Fibroblast of the aortic adventitia (primary cell): ENCODE data around the gene ADAMTS2. TPM values are rescaled to one million over a fixed set of nuclear protein-coding genes. Genes with fewer than 3 reads are reported as not detected.

Experiments
- DNase-seq: peaks from one replicate; pipeline ENCODE4 v3.0.0-alpha.2; 2010; ENCODE audit warnings: low read depth
- H3K4me3 ChIP-seq: 2 replicates; pipeline ENCODE4 v1.5.1; 2011; ENCODE audit warnings: low read depth, mild to moderate bottlenecking, control low read depth, low read length, moderate library complexity
- total RNA-seq: library from RNA; depleted of rRNA; stranded (reverse); fragments of >200 nt; gene quantifications from 2 replicates; pipeline ENCODE4 v1.2.3, GENCODE V29; 2012; ENCODE audit warnings: low replicate concordance
- TF ChIP-seq, protein P1 (sequence below): IDR thresholded peaks from 2 replicates; pipeline ENCODE4 v1.5.1; 2011; ENCODE audit warnings: mild to moderate bottlenecking, low read length, control low read depth, inconsistent platforms; ENCODE audit not compliant: insufficient read depth

ADAMTS2 gene
- total RNA-seq, 1 donor: 25.8 TPM

DNA sequence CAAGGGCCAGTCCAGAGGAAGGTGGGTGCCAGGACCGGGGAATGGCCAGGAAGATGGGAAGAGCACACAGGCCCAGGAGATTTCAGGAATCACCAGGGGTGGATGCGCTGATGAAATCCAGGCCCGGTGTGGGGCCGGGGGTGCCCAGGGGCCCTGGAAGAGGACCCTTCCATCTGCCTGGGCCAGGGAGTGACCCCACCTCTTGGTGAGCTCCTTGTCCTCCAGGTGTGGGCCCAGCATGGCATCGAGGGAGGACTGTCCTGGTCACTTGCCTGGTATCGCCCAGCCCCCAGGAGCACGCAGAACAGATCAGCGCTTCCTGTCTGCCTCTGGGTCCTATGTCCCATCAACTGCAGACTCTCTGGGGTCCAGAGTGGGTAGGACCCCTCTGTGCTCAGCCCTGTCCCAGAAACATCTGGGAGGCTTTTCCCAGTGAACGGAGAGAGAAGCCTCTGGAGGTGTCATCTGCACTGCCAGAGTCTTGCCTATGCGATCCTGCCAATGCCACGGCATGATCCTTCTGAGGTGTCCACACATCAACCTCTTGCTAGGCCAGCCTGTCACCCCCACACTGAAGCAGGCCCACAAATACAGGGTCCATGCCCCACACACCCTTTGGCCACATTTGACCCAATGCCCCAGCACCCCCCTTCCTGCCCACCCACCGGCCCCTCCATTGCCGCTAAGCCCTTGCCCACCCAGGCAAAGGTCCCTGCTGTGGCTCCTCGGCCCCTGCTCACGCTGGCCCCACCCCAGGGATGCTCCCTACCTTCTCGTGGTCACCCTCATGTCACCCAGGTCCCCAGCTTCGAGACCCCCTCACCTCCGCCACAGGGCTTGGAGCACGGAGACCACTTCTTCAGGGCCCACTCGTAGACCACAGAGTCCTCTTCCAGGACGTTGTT, 217.9 kb downstream of the ADAMTS2 start:
- DNase-seq: no peak
- H3K4me3 ChIP-seq: no peak overlapping the region
- TF ChIP-seq, protein P1, sequence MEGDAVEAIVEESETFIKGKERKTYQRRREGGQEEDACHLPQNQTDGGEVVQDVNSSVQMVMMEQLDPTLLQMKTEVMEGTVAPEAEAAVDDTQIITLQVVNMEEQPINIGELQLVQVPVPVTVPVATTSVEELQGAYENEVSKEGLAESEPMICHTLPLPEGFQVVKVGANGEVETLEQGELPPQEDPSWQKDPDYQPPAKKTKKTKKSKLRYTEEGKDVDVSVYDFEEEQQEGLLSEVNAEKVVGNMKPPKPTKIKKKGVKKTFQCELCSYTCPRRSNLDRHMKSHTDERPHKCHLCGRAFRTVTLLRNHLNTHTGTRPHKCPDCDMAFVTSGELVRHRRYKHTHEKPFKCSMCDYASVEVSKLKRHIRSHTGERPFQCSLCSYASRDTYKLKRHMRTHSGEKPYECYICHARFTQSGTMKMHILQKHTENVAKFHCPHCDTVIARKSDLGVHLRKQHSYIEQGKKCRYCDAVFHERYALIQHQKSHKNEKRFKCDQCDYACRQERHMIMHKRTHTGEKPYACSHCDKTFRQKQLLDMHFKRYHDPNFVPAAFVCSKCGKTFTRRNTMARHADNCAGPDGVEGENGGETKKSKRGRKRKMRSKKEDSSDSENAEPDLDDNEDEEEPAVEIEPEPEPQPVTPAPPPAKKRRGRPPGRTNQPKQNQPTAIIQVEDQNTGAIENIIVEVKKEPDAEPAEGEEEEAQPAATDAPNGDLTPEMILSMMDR: no peak

DNA sequence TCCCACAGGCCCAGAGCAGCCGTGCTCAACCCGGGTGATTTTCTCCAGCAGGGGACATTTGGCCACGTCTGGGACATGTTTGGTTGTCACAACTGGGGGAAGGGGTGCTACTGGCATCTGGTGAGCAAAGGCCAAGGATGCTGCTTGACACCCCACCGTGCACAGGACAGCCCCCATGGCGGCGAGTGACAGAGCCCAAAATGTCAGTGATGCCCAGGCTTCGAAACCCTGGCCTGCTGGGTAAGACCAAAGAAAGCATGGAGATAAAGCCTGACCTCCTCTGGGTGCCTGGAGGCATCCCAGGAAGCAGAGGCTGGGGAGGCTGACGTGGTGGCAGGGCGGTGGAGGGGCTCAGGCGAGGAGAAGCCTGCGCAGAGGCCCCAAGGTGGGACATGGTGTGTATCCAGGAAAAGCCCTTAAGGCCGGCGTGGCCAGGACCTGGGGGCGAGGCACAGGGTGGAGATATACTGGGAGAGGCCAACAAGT, 218.7 kb downstream of the ADAMTS2 start:
- H3K4me3 ChIP-seq: no peak overlapping the region
- DNase-seq: no peak
- TF ChIP-seq, protein P1: no peak

DNA sequence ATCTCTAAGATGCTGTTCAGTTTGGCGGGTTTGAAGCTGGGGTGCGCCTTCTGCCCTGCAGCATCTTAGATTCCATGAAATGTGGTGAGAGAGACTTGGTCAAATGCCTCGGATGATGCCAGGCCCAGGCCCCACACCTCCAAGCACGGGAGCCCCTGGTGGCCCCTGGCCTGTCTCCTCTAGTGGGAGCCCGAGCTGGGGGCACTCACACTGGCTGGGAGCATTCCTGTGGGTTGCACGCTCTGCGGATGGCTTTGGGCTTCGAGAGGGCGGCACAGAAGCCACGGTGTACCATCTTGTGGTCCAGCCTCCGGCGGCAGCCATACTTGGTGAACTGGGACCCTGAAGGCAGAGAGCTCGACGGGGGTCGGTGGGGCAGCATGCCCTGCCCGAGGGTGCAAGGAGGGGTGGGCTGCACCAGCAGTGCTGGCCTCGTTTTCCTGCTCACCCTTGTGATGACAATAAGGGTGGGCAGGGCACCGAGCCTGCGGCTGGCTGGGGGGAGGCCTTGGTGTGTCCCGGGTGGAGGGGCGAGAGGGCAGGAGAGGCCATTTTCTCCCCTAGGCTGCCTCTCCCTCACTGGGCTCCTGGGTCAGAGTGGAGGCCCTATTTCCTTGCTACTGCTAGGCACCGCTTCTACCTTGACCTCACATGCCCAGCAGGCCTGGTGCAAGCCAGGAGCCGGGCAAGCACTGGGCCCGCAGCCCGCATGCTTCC, 219.3 kb downstream of the ADAMTS2 start:
- no peak for DNase-seq
- TF ChIP-seq, protein P1: no peak
- H3K4me3 ChIP-seq: no peak overlapping the region

DNA sequence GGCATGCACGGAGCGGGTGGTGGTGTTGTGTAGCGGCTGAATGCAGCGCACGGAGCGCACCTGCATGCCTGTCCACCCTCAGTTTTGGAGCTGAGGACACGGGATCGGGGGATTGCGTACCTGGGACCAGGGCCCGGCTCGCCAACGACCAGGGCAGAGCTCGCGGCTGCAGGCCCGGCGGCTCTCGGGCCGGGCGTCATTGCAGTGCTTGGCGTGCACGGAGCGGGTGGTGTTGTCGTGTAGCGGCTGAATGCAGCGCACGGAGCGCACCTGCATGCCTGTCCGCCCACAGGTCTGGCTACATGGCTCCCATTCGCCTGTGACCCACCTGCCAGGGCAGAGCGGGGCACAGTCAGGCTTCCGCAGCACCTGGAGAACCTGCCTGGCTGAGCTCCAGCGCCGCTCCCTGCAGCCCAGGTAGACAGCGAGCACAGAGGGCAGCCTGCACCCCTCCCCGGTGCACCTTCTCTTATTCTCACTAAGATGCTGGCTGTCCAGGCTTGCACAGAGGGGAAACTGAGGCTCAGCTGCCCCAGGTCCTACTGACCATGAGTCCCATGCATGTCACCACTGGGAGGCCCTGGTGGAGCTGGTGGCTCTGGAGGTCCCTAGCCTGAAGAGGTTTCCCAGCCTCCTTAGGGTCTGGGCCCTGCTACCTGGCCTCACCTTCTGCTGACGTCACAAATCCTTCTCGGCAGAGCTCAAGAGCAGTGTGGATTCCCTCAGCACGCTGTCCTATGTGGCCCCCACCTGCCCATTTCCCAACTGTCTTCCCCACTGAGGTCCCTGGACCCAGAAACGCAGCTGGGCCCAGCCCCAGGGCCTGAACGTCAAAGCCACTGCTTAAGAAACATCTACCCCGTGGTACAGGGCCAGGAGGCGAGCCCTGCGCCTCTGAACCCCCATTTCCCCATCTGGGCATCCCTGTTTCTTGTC, 220.1 kb downstream of the ADAMTS2 start:
- TF ChIP-seq, protein P1: no peak
- H3K4me3 ChIP-seq: no peak overlapping the region
- no peak for DNase-seq

DNA sequence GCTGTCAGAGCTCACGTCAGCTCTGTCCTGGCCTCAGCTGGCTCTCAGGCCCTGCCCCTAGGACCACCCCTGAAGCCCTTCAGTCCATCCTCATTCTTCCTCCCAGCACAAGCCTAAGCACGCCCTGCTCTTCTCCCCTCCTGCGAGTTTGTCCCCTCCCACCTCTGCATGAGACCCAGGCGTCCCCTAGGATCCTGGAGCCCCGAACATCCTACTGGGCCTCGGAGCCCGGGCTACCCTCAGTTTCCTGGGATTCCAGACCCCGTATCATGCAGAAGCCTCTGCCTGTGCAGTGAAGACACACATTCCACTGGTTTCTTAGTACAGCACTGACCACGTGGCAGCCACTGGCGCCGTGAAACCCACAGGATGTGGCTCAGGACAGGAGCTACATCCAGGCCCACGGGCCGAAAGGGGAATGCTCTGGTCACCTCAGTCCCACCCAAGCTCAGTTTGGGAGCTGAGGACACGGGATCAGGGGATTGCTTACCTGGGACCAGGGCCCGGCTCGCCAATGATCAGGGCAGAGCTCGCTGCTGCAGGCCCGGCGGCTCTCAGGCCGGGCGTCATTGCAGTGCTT, 220.9 kb downstream of the ADAMTS2 start:
- H3K4me3 ChIP-seq: no peak overlapping the region
- TF ChIP-seq, protein P1: no peak
- no peak for DNase-seq
